GM12878 (cell line): ENCODE results near the gene SON. TPM values are rescaled to one million over a fixed set of nuclear protein-coding genes. Genes with fewer than 3 reads are reported as not detected.

Experiments
- ATAC-seq: fragments of 200-7000 bp; cut with Tn5 transposase; 3 replicates; pipeline ENCODE4 v1.9.1; 2020; ENCODE audit warnings: mild to moderate bottlenecking, moderate library complexity
- Bru-seq: library from RNA; stranded (reverse); fragments of 400-500 nt; gene quantifications from one replicate; lab custom pipeline; 2021; lab: Mats Ljungman, UMichigan
- BruChase-seq, 2 experiments: library from RNA; stranded (reverse); fragments of 400-500 nt; gene quantifications; one replicate each; lab custom pipeline; 2021; lab: Mats Ljungman, UMichigan
- BruUV-seq: library from RNA; stranded (reverse); fragments of 400-500 nt; replicated peaks from 2 replicates; lab custom pipeline; 2021; lab: Mats Ljungman, UMichigan
- CTCF ChIA-PET: fragments of 300-600 bp; sonication (Branson Sonifier 250); formaldehyde crosslinking; extraction: SDS; loops from one replicate; lab custom pipeline; 2021; ENCODE audit warnings: inconsistent platforms; lab: Yijun Ruan, JAX
- POLR2A ChIA-PET: fragments of 350-600 bp; formaldehyde crosslinking; extraction: SDS; loops from one replicate; lab custom pipeline; 2021; ENCODE audit warnings: inconsistent platforms; lab: Charles Lee
- RAD21 ChIA-PET: fragments of 300-600 bp; sonication (Branson Sonifier 250); formaldehyde crosslinking; loops from one replicate; lab custom pipeline; 2023; ENCODE audit warnings: antibody characterized with exemption; ENCODE audit not compliant: unreplicated experiment; lab: Charles Lee
- SMC1A ChIA-PET: fragments of 300-600 bp; sonication (Branson Sonifier 250); formaldehyde crosslinking; loops from one replicate; lab custom pipeline; 2023; ENCODE audit not compliant: unreplicated experiment, uncharacterized antibody; lab: Charles Lee
- DNase-seq: peaks from one replicate; pipeline ENCODE4 v3.0.0-alpha.2; 2011; ENCODE audit warnings: low read depth, low spot score
- FAIRE-seq: peaks from 3 replicates; lab custom pipeline; 2011; peaks lifted over from hg19 to GRCh38; lab: Jason Lieb, UNC
- H2AFZ ChIP-seq: 2 replicates; pipeline ENCODE4 v1.6.0; 2011; ENCODE audit warnings: low read depth, low read length, control low read depth; ENCODE audit not compliant: control insufficient read depth
- H3K27ac ChIP-seq: 2 replicates; pipeline ENCODE4 v1.5.1; 2011; ENCODE audit warnings: control low read depth; ENCODE audit not compliant: control insufficient read depth, insufficient read depth
- H3K27me3 ChIP-seq, 2 experiments: replicated peaks in 1 of 2; 2 replicates each; pipeline versions ENCODE4 v1.6.0 to v1.6.1; 2011; ENCODE audit warnings: low read length in 1 of 2; ENCODE audit not compliant: control insufficient read depth in 2 of 2, insufficient read depth in 2 of 2
- H3K36me3 ChIP-seq, 2 experiments: 2 replicates each; pipeline ENCODE4 v1.5.1; 2011; ENCODE audit warnings: low read length in 1 of 2; ENCODE audit not compliant: control insufficient read depth in 2 of 2, insufficient read depth in 2 of 2
- H3K4me1 ChIP-seq: 2 replicates; pipeline ENCODE4 v1.6.1; 2011; ENCODE audit warnings: mild to moderate bottlenecking, low read length, moderate library complexity, mixed read lengths; ENCODE audit not compliant: control insufficient read depth, insufficient read depth
- H3K4me2 ChIP-seq: 2 replicates; pipeline ENCODE4 v1.6.0; 2011; ENCODE audit warnings: control low read depth; ENCODE audit not compliant: control insufficient read depth, insufficient read depth
- H3K4me3 ChIP-seq: fragments of 200-600 bp; sonication (generic); 2 replicates; pipeline ENCODE4 v1.5.1; 2016
- H3K79me2 ChIP-seq: 2 replicates; pipeline ENCODE4 v1.6.0; 2011; ENCODE audit warnings: low read length; ENCODE audit not compliant: control insufficient read depth, insufficient read depth
- H3K9ac ChIP-seq: 2 replicates; pipeline ENCODE4 v1.8.0; 2011; ENCODE audit warnings: low read length, control low read depth, mixed read lengths; ENCODE audit not compliant: control insufficient read depth, insufficient read depth
- H3K9me3 ChIP-seq: replicated peaks from 3 replicates; pipeline ENCODE4 v1.5.1; 2011; ENCODE audit warnings: mild to moderate bottlenecking, low read length; ENCODE audit not compliant: control insufficient read depth, insufficient read depth
- H4K20me1 ChIP-seq: 2 replicates; pipeline ENCODE4 v1.6.0; 2011; ENCODE audit not compliant: control insufficient read depth, insufficient read depth
- BRCA1 ChIP-seq: IDR thresholded peaks from 2 replicates; pipeline ENCODE4 v1.6.1; 2011; ENCODE audit warnings: low read depth, low read length, improper control_type of control experiment
- EED ChIP-seq: sonication (generic); IDR thresholded peaks from 2 replicates; pipeline ENCODE4 v1.6.1; 2016; ENCODE audit warnings: antibody characterized with exemption, low read depth
- EGR1 ChIP-seq, 2 experiments: IDR thresholded peaks; 1 replicate in 1 of 2; 2 replicates in 1 of 2; pipeline ENCODE4 v1.6.1; 2011 to 2012; ENCODE audit warnings: low read depth in 2 of 2, low read length in 2 of 2, borderline replicate concordance in 1 of 2, mild to moderate bottlenecking in 1 of 2, moderate library complexity in 1 of 2
- EP300 ChIP-seq, 2 experiments: fragments of 150-350 bp in 1 of 2; IDR thresholded peaks; 2 replicates each; pipeline ENCODE4 v1.6.1; 2011 to 2012; ENCODE audit warnings: low read depth in 2 of 2, low read length in 2 of 2, borderline replicate concordance in 1 of 2, improper control_type of control experiment in 1 of 2, inconsistent platforms in 1 of 2; ENCODE audit not compliant: control insufficient read depth in 1 of 2
- MEF2A ChIP-seq: IDR thresholded peaks from 2 replicates; pipeline ENCODE4 v1.6.1; 2011; ENCODE audit warnings: low read depth, mild to moderate bottlenecking, low read length, moderate library complexity; ENCODE audit not compliant: insufficient read depth
- MEF2B ChIP-seq: fragments of 450-650 bp; IDR thresholded peaks from 2 replicates; pipeline ENCODE4 v1.6.1; 2018; ENCODE audit warnings: mild to moderate bottlenecking, moderate library complexity; ENCODE audit not compliant: partially characterized antibody, poor library complexity, severe bottlenecking
- MTA2 ChIP-seq: fragments of 450-650 bp; IDR thresholded peaks from 2 replicates; pipeline ENCODE4 v1.6.1; 2016; ENCODE audit warnings: low read depth, mild to moderate bottlenecking, moderate library complexity
- RB1 ChIP-seq: fragments of 450-650 bp; formaldehyde crosslinking; IDR thresholded peaks from 2 replicates; pipeline ENCODE4 v1.6.1; 2017; ENCODE audit warnings: mild to moderate bottlenecking, borderline replicate concordance
- RBBP5 ChIP-seq: fragments of 200-600 bp; sonication (generic); conservative IDR thresholded peaks from 2 replicates; pipeline ENCODE4 v1.6.1; 2016
- SIN3A ChIP-seq: IDR thresholded peaks from 2 replicates; pipeline ENCODE4 v1.6.1; 2012; ENCODE audit warnings: low read depth, low read length, improper control_type of control experiment
- ZBTB11 ChIP-seq: fragments of 450-650 bp; formaldehyde crosslinking; IDR thresholded peaks from 2 replicates; pipeline ENCODE4 v1.5.0; 2022; ENCODE audit warnings: mild to moderate bottlenecking, missing genetic modification characterization
- WGBS: methylation state at CpG from one replicate; pipeline ENCODE4 v1.1.6; 2016; ENCODE audit warnings: low lambda C conversion rate; ENCODE audit not compliant: insufficient replicate concordance, insufficient coverage; ENCODE audit errors: missing lambda C conversion rate; 5-methylcytosine and 5-hydroxymethylcytosine counted together
- in situ Hi-C: fragments of 300-500 bp; cut with MboI; formaldehyde crosslinking; loops from 9 replicates; pipeline ENCODE4 v1.14.3; 2018; ENCODE audit warnings: mixed read lengths
- intact Hi-C: fragments of 100-400 bp; cut with micrococcal nuclease; formaldehyde crosslinking; loops from one replicate; pipeline ENCODE4 v1.14.2; 2022; ENCODE audit not compliant: unreplicated experiment
- long read RNA-seq, 2 experiments: library from polyadenylated mRNA; unstranded; transcript quantifications; one replicate each; pipeline ENCODE4 v2.0.0, GENCODE V29; 2019 to 2020
- polyA minus RNA-seq, 3 experiments: library from RNA; depleted of rRNA, polyadenylated mRNA; stranded (reverse); fragments of >200 nt; gene quantifications; 2 replicates each; pipeline ENCODE4 v1.2.3, GENCODE V29; 2011
- polyA plus RNA-seq, 11 experiments: library from polyadenylated mRNA; depleted of rRNA in 4 of 11; unstranded in 6 of 11; stranded (reverse) in 5 of 11; fragments of >200 nt; fragmentation: Nextera tagmentation in 4 of 11; fragmentation: Illumina TruSeq in 1 of 11; extraction: Ambion mirVana in 4 of 11; extraction: Trizol in 1 of 11; gene quantifications; 1 replicate in 1 of 11; 2 replicates in 10 of 11; pipeline versions ENCODE4 v1.2.1 to v1.2.3, GENCODE V29; 2011 to 2016; ENCODE audit warnings: inconsistent platforms in 2 of 11, missing spikeins in 2 of 11, low read depth in 1 of 11
- total RNA-seq, 4 experiments: library from RNA; depleted of rRNA in 3 of 4; stranded (reverse); fragments of >200 nt in 3 of 4; fragmentation: Illumina TruSeq in 1 of 4; extraction: Trizol in 1 of 4; gene quantifications; 2 replicates each; pipeline versions ENCODE4 v1.2.1 to v1.2.3, GENCODE V29; 2013 to 2021

SON gene
- 294 and 296 TPM in 2 replicates for total RNA-seq (2013; cell fraction: nucleolus; rRNA removed)
- total RNA-seq (2014; rRNA removed) (130 and 146 TPM in 2 replicates), total RNA-seq (2014; rRNA removed; fragmentation: Illumina TruSeq; extraction: Trizol) (122 and 133 TPM in 2 replicates), total RNA-seq (2021) (250 and 270 TPM in 2 replicates), polyA plus RNA-seq (2011; rRNA removed) (94.8 and 95.7 TPM in 2 replicates), polyA plus RNA-seq (2014; fragmentation: Illumina TruSeq; extraction: Trizol) (232 and 307 TPM in 2 replicates), polyA plus RNA-seq (2014; fragmentation: Nextera tagmentation; extraction: Ambion mirVana) (100 to 1,000 TPM; 418 to 788 TPM), polyA plus RNA-seq (2014; rRNA removed) (113 and 131 TPM in 2 replicates), polyA plus RNA-seq (2016; fragmentation: Nextera tagmentation; extraction: Ambion mirVana) (100 to 1,000 TPM; 462 to 491 TPM), polyA minus RNA-seq (2011; rRNA and poly(A)+ RNA removed) (196 and 218 TPM in 2 replicates), Bru-seq, nascent RNA (percentile 97 among the genes with signal in this experiment), BruChase-seq, experiment 1, labeled RNA remaining after a 6-hour chase (percentile 99 among the genes with signal in this experiment), BruChase-seq, experiment 2, labeled RNA remaining after a 2-hour chase (percentile 99 among the genes with signal in this experiment)
- polyA plus RNA-seq (2011; ENCODE audit: low read depth), result 119 TPM
- polyA plus RNA-seq (2011; cell fraction: cytosol; rRNA removed), result 79.8 and 109 TPM in 2 replicates
- polyA plus RNA-seq (2011; cell fraction: nucleus; rRNA removed), result 266 and 369 TPM in 2 replicates
- polyA plus RNA-seq (2012), result 145 and 206 TPM in 2 replicates
- 76.0 and 102 TPM in 2 replicates for polyA minus RNA-seq (2011; cell fraction: cytosol; rRNA and poly(A)+ RNA removed)
- 107 and 132 TPM in 2 replicates for polyA minus RNA-seq (2011; cell fraction: nucleus; rRNA and poly(A)+ RNA removed)
- long read RNA-seq, experiment 1, full-length matches to known transcripts, result 1 of 90 reads
- long read RNA-seq, experiment 1, partial matches to known transcripts, result 85 of 90 reads
- long read RNA-seq, experiment 1, other reads (novel, unspliced or antisense), result 4 of 90 reads
- long read RNA-seq, experiment 2, full-length matches to known transcripts, result 19 of 232 reads
- long read RNA-seq, experiment 2, partial matches to known transcripts, result 124 of 232 reads
- long read RNA-seq, experiment 2, other reads (novel, unspliced or antisense), result 89 of 232 reads

- intact Hi-C loops (loop anchor here (5.0 to 10.0 kb wide), 5 partner anchors 44 to 771 kb away; partner anchors contain the start of genes DONSON, IFNGR2 and PAXBP1), in situ Hi-C loops (no loop called here)
- Histone ChIP-seq H3K36me3 (peaks cover 0 to 16% of the 10 kb centered on the region in 2 experiments; a peak in 3 of 4 replicates), H4K20me1 (peaks cover 2% of the 10 kb centered on the region; the same call in 1 of the 2 replicates), H3K4me1 (no peaks in the 10 kb centered on the region), H3K27me3 (no peaks in the 10 kb centered on the region), H3K4me2 (peak within 1 kb of the TSS; percentile 73), H3K4me3 (peak within 1 kb of the TSS; percentile 96), H3K27ac (peak within 1 kb of the TSS; percentile 100), H3K9me3 (no peaks in the 10 kb centered on the region; the same call in 2 of the 3 replicates), H3K79me2 (peaks cover 80% of the 10 kb centered on the region), H3K9ac (peak within 1 kb of the TSS; percentile 100), H2AFZ (peak within 1 kb of the TSS; percentile 88)
- whole genome bisulfite sequencing, result 1% methylated on average over 51 of the region's 57 CpGs
- SMC1A ChIA-PET, result interaction anchor here (0.7 to 4.1 kb wide), 6 partner anchors 8 to 312 kb away, joined by 3 to 23 read pairs (median 5); partner anchors contain the start of gene DNAJC28
- CTCF ChIA-PET, result interaction anchor here (0.7 to 2.5 kb wide), 4 partner anchors 15 to 64 kb away, joined by 3 to 9 read pairs (median 3); no protein-coding TSS in a partner anchor
- peak; percentile 95 for DNase-seq
- ATAC-seq, result peak; percentile 94
- BruUV-seq, result TSS peak; percentile 62
- RAD21 ChIA-PET, result interaction anchor here (0.6 to 1.0 kb wide), 2 partner anchors 52 to 63 kb away, joined by 3 to 5 read pairs; partner anchors contain the start of genes DNAJC28 and TMEM50B
- FAIRE-seq, result peak; percentile 88
- POLR2A ChIA-PET, result interaction anchor here (0.6 to 3.0 kb wide), 11 partner anchors 14 to 1186 kb away, joined by 3 to 13 read pairs (median 4); partner anchors contain the start of genes DNAJC28, SYNJ1 and TMEM50B
- TF ChIP-seq EED (no peak), RB1 (peak; percentile 13; the same call in 1 of the 2 replicates), MEF2A (no peak), EP300 (IDR thresholded peaks at IDR 0.05; ENCODE audit: borderline replicate concordance in 1 of 2, control insufficient read depth in 1 of 2, low read depth in 2 of 2, low read length in 2 of 2) (no peak), SIN3A (peak; percentile 82; the same call in 1 of the 2 replicates), MEF2B (no peak), EGR1 (IDR thresholded peaks at IDR 0.05; ENCODE audit: borderline replicate concordance in 1 of 2, low read depth in 2 of 2, low read length in 2 of 2) (no peak), ZBTB11 (CRISPR knock-in tag) (no peak), MTA2 (no peak), BRCA1 (no peak), RBBP5 (no peak)
Observed at GRCh38 chr21:33542640-33543504, at the start of gene SON. TSS of gene SON (plus strand) at chr21:33543038. CDS start at chr21:33543093, 55 bp downstream.
